ENCODE results near the gene ABCC10.
"Not testable (repeated sequence)": the region's sequence is repeated elsewhere in the genome, so short reads cannot be mapped to it uniquely, and the experiment has no call there.

Gene ABCC10, protein sequence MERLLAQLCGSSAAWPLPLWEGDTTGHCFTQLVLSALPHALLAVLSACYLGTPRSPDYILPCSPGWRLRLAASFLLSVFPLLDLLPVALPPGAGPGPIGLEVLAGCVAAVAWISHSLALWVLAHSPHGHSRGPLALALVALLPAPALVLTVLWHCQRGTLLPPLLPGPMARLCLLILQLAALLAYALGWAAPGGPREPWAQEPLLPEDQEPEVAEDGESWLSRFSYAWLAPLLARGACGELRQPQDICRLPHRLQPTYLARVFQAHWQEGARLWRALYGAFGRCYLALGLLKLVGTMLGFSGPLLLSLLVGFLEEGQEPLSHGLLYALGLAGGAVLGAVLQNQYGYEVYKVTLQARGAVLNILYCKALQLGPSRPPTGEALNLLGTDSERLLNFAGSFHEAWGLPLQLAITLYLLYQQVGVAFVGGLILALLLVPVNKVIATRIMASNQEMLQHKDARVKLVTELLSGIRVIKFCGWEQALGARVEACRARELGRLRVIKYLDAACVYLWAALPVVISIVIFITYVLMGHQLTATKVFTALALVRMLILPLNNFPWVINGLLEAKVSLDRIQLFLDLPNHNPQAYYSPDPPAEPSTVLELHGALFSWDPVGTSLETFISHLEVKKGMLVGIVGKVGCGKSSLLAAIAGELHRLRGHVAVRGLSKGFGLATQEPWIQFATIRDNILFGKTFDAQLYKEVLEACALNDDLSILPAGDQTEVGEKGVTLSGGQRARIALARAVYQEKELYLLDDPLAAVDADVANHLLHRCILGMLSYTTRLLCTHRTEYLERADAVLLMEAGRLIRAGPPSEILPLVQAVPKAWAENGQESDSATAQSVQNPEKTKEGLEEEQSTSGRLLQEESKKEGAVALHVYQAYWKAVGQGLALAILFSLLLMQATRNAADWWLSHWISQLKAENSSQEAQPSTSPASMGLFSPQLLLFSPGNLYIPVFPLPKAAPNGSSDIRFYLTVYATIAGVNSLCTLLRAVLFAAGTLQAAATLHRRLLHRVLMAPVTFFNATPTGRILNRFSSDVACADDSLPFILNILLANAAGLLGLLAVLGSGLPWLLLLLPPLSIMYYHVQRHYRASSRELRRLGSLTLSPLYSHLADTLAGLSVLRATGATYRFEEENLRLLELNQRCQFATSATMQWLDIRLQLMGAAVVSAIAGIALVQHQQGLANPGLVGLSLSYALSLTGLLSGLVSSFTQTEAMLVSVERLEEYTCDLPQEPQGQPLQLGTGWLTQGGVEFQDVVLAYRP (N-terminal part only)

DNA sequence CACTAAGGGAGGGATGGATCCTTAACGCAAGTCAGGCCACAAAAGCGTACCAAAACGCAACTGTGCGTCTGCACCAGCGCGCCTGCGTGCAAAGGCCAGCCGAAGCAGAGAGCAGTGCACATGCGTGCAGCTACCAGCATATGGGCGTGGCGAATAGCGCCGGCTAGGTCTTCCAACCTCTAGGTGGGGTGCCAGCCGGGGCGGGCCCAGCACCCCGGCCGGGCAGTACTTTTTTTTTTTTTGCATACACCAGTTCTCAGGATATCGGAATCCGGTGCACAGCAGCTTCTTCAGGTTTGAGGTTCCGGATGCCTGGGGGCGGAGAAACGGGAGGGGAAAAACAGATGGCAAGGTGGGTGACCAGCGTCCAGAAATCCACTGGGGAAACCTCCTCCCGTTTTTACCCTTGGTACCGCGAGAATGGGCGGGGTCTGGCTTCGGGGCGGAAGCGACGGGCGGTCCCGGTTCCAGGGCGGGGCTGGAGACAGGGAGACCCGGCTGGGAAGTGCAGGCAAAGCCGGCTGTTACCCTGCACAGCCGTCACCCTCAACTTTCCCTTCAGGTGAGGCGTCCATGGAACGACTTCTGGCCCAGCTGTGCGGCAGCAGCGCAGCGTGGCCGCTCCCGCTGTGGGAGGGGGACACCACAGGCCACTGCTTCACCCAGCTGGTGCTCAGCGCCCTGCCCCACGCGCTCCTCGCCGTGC is at the start of gene ABCC10:
TSS of gene ABCC10 (plus strand) at position 136 of the 706 bp plus-strand sequence. CDS start at position 574, 438 bp downstream.
- peak; percentile 95 for DNase-seq

DNA sequence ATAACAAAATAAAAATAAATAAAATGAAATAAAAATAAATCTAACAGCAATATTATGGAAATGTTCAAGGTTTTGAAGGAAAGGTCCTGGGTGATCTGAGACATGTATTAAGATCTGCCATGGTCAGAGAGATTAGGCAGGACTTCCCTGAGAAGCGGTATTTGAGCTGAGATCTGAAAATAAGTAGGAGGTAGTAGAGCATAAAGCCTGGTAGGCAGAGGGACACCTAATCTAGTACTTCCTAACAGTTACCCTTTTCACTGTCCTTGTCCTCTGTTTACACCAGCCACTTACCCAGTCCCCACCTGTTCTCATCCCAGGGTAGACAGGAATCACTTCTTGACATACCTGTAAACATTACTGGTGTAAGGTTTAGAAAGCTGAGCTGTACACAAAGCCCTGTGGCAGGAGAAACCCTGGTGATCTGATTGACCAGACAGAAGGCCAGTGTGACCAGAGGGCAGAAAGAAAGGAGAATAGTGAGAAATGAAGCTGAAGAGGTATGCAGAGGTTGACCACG is 49.6 kb upstream of the ABCC10 start:
- no peak for DNase-seq

DNA sequence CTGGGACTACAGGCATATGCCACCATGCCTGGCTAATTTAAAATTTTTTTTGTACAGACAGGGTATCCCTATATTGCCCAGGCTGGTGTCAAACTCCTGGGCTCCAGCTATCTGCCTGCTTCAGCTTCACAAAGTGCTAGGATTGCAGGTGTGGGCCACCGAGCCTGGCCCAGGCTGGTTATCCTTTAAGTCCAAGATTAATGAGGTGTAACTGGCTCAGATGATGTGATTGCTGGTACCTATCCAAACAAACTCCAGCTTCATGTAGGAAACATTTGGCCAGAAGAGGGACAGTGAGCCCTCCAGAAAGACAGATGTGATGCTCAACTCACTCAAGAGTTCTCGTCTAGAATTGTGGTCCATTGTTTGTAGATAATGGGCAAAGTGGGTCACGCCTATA is 48.7 kb upstream of the ABCC10 start:
- DNase-seq, result no peak

DNA sequence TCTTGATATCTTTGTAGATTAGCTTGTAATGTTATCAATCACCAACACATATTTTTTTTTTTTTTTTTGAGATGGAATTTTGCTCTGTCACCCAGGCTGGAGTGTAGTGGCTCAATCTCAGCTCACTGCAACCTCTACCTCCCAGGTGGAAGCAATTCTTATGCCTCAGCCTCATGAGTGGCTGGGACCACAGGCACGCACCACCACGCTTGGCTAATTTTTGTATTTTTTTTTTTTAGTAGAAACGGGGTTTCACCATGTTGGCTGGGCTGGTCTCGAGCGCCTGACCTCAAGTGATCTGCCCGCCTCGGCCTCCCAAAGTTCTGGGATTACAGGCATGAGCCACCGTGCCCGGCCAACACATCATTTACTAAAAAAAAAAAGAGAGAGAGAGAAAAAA is 46.5 kb upstream of the ABCC10 start:
- not testable (repeated sequence) for DNase-seq

DNA sequence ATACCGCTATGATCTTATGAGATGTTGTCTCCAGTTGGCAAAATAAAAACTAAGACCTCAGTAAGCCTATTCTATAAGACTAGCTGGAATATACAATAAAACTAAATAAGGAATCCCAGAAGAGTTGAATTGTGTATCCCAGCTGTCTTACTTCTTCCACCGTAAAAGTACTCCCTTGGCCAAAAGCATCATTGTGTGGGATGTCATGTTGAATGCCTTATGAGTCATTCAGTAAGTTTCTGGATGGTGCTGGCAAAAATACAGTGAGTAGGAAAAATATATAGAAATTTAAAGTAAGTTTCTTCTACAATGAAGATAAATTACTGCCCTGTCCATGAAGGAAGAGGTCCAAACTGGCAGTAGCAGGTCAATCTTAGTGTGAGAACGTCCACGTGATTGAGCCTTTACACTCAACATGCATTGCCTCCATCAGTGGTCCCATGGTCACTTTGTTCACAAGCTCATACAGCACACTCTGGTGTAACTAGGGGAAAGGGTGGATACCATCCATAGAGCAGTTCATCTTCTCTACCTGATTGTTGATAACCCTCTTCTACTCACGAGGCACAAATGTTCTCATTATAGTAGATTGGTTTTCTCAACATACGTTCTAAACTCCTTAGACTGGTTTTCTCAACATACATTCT is 44.2 kb upstream of the ABCC10 start:
- peak; percentile 2 for DNase-seq

DNA sequence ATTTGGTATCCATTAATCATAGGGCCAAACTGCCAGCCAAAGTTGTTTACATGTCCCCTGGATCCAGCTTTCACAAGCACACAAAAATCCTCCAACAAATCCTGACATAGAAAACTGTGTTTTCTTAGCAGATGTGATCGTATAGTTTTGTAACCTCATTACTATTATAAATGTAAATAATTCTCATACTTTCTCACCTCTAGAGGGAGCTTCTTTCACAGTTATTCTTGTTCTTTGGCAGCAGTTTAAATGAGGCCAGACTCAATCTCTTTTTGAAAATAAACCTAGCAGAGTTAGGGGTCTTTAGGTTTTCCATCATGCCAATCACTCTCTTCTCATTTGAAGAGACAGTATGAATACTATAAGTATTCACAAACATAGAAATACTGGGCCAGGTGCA is 40.8 kb upstream of the ABCC10 start:
- peak; percentile 46 for DNase-seq

DNA sequence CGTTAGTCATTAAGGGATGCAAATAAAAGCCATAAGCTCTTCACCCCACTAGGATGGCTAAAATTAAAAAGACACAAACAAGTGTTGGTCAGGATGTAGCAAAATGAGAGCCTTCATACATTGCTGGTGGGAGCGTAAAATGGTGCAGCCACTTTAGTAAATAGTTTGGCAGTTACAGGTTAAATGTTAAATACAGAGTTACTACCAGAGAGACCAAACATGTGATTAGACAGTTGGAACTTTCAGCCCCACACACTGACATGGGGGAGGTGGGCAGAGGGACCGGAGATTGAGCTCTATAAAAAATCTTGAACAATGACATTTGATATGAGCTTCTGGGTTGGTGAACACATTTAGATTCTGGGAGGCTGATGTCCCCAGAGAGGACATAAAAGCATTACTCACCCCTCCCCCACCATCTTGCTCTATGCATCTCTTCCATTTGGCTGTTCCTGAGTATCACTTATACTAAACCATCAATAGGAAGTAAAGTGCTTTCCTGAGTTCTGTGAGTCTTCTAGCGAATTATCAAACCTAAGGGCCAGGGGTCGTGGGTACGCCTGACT is 37.5 kb upstream of the ABCC10 start:
- no peak for DNase-seq

DNA sequence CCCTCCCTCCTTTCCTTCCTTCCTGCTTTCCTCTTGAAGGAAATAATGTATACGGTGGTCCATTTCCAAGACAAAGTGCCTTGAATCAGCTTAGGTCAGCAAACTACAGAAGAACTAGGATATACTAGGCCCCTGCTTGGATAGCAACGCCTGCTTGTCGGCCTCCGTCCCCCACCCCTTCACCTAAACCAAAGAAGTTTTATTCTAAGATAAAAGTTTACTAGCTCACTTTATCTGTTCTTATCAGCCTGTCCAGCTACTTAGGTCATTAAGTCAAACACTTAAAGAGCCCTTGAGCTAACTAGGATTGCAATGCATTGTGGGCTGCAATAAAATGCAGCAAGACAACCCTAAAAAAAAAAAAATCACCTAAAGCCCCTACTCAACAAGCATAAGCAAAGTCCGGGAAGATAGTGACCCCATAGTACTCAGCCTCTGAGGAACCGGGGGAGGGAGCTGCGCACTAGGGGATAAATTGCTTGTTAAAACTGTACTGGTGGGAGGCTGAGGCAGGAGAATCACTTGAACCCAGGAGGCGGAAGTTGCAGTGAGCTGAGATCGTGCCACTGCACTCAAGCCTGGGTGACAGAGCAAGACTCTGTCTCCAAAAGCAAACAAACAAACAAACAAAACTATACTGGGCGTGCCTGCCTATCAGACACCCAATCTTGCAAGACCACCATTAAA is 36.4 kb upstream of the ABCC10 start:
- not testable (repeated sequence) for DNase-seq

DNA sequence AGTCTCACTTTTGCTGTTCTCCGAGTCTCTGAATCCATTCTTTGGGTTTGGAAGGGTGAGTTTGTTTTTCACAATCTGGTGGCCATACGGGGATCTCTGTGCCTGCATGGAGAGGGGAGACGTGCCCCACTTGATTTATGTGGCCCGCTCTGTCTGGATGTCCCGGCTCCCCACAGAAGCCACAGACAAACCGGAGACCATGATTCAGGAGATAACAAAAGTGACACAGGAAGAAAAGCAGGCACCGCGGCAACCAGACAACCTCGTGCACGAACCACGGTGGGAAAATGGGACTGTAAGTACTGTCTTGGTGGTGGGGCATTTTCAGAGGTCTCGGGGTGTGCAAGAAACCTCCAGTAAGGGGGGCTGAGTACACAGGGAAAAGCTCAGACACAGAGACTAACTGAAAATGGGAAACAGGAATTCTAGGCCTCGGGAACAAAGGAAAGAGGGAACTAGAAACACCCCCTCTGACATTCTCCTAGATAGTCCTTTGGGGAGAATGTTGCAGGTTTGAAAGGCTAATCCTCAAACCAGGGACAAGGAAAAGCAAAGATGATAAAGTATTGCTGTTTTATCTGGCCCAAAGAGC is 35.8 kb upstream of the ABCC10 start:
- DNase-seq, result peak; percentile 70

DNA sequence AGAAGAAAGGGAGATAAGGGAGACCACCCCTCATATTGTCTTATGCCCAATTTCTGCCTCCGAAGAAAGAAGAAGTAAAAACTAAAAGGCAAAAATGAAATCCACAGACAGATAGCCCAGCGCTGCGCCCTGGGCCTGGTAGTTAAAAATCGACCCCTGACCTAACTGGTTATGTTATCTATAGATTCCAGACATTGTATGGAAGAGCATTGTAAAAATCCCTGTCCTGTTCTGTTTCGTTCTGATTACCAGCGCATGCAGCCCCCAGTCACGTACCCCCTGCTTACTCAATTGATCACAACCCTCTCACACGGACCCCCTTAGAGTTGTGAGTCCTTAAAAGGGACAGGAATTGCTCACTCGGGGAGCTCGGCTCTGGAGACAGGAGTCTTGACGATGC is 34.2 kb upstream of the ABCC10 start:
- DNase-seq, result not testable (repeated sequence)

DNA sequence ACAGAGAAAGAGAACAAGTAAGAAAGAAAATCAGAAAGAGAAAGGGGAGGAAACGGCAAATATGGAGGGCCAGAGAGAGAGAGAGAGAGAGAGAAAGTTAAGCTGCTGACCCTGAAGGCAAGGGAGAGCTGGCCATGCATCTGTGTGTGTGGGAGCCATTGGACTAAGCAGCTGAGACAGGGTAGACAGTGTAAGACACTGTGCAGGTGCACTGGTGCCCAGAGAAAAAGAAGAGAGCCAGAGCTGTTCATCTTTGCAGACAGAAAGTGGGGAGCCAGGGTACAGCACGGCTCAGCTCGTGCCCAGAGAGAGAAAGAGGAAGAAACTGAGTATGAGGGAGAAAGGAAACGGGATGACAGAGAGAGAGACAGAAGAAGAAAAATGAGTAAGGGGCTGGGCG is 33.7 kb upstream of the ABCC10 start:
- DNase-seq, result no peak

DNA sequence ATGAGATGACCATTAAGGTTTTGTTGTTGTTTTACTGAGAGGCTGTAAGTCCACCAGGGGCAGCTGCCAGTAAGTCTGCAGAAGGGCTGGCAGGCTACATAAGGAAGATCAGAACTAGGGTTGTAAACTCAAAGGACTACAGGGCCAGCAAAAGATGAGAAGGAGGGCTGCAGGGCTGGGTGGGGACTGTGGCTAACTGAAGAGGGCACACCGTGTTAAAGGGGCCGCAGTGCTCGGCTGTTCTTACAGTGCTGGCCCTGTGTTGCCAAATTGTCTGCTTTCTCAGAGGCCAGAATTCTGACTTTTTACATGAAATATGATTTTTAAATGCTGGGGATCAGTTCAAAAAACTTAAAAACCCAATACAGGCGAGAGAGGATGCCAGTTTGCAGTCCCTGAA is 32.4 kb upstream of the ABCC10 start:
- DNase-seq, result no peak

DNA sequence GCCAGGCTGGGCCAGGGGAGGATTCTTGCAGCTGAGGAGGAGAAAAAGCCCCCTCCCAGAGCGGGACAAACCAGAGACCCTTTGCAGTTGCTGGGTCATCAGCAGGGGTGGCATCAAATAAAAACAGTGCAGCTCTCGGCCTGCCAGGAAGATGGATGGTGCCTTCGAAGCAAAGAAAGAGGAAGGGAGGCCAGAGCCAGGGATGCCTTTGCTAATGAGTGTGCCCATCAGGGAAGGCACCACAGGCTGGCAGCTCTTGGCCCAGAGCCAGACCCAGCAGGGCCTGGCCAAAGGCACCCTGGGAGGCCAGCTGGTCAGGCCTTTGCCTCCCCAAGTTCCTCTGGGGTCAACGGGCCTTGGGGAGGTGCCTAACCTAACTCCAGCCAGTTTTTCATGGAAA is 31.6 kb upstream of the ABCC10 start:
- DNase-seq, result no peak

DNA sequence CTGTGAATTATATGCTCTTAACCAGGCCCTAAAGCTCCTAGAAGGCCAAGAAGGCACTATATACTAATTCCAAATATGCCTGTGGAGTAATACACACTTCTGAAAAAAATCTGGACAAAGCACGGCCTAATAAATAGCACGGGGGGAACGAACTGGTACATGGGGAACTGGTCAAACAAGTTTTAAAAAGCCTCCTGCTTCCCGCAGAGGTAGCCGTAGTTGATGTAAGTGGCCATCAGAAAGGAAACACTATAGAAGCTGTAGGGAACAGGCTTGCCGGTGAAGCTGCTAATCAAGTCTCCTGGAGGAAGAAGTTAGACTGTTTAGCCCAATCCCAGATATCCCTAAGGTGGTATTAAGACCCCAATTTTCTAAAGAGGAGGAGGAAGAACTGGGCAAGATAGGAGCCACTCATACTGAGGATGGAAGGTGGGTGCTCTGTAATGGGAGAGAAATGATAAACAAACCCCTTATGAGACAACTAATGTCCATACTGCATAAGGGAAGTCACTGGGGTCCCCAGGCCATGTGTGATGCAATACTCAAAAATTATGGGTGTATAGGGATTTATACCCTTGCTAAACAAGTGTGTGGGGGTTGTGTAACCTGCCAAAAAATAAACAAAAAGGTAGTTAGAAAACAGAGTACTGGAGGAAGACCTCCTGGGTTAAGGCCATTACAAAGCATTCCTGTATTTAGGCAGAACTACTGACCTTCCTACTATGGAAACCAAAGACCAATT is 30.8 kb upstream of the ABCC10 start:
- no peak for DNase-seq

DNA sequence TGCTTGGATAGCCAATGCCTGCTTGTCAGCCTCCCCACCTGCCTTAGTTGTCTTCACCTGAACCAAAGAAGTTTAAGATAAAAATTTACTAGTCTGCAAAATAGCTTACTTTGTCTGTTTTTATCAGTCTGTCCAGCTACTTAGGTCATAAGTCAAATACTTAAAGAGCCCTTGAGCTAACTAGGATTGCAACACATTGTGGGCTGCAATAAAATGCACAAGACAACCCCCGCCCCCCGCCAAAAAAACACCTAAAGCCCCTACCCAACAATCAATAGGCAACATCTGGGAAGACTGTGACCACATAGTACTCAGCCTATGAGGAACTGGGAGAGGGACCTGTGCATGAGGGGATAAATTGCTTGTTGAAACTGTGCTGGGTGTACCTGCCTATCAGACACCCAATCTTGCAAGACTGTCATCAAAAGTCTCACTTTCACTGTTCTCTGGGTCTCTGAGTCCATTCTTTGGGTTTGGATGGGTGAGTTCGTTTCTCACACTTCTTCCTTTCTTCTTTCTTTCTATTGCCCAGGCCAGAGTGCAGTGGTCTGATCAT is 27.3 kb upstream of the ABCC10 start:
- DNase-seq, result no peak

DNA sequence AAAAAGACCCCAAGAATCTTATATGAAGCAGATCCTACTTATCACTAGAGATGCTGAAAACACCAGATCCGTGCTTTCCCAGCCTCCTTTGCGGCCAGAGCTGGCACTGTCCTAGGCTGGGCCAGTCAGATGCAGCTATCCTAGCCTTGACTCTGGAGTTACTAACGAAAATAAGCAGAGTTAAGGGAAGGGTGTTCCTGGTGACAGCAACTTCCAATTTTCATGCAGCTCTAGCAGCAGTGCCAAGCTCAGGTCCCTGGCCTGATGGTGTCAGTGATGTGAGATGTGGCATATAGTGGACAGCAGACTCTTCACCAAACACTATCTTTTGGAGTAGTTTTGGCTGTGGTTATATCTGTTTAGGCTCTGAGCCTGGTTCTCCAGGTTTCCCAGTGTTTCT is 25.6 kb upstream of the ABCC10 start:
- no peak for DNase-seq

DNA sequence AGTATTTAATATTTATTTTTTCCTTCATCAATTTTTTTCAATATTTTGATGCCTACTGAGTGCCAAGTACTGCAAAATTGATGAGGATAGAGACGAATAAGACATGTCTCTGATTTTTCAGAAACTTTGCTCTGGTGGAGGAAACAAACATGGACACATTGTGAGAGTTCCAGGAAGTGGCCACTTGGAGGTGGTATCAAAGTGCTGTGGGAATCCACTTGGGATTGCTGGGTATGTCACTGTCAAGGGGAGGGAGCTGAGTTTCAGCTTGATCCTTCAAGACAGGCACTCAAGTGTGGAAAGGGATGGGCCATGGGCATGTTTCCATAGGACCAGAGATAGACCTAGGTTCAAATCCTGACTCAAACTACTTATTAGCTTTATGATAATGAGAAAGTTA is 24.5 kb upstream of the ABCC10 start:
- DNase-seq, result no peak

DNA sequence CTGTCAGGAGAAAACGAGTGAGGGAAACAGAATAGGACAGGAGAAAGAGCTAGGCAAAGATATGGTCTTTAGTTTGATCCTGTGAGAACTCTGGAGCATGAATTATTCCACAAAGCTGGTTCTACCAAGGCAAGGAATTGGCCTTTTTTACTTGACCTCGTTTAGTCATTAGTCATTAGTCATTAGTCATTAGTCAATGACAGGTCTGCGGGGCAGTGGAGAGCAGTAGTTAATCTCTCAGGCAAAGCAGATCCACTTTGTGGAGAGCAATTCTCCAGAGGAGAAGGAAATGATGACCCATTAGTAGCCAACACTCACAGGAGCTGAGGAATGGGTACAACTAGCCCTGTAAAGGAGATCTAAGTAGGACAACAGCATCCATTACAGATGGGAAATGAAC is 22.0 kb upstream of the ABCC10 start:
- DNase-seq, result no peak

DNA sequence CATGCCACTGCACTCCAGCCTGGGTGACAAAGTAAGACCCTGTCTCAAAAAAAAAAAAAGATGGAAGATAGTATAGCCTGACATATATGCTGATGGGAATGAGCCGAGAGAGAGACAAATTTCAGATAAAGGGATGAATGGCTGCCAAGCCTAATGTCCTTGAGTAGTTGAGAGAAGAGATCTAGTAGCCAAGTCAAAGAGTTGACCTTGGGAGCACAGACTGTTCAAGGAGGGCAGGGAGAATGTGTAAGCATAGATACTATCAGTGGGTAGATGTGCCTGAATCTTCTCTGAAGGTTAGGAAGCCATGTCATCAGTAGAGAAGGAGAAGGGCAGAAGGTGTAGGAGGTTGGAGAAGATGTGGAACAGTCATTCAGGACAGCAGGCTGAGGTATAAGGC is 20.0 kb upstream of the ABCC10 start:
- DNase-seq, result no peak

All from CD4-positive, alpha-beta T cell treated with Interleukin-10 for 1 hour (primary cell).